ENCODE measurements around the gene FAM180A. TPM values are rescaled to one million over a fixed set of nuclear protein-coding genes. Genes with fewer than 3 reads are reported as not detected.

Gene FAM180A
- total RNA-seq, 1 experiment from 2014 or later = not detected

- no peak for TF ChIP-seq ATF3 (CRISPR knock-in tag; conservative IDR thresholded peaks at IDR 0.05)
Observed at GRCh38 chr7:135719688-135720087, 28.9 kb downstream of the FAM180A start (continued).

GRCh38 chr7:135718794-135719437 is 29.7 kb downstream of the FAM180A start:
- ChIA-PET CTCF (interaction anchor here (0.5 to 1.1 kb wide), 3 partner anchors 8 to 77 kb away, joined by 3 to 4 read pairs (median 3); partner anchors contain the start of gene SLC13A4), POLR2A (interaction anchor here (1.2 kb wide), 1 partner anchor 9 kb away, joined by 4 read pairs; the partner anchor contains the start of gene SLC13A4)
- Mint-ChIP-seq H3K4me1 (peaks cover 11% of the 10 kb centered on the region), H3K9me3 (no peaks in the 10 kb centered on the region), H3K36me3 (no peaks in the 10 kb centered on the region), H3K27me3 (ENCODE audit: low read depth) (no peaks in the 10 kb centered on the region), H3K27ac (no peak overlapping the region), H3K4me3 (no peak overlapping the region)
- no peak for DNase-seq (ENCODE audit: low spot score)
- ATAC-seq = peak; percentile 17; the same call in 1 of the 2 replicates
- TF ChIP-seq ZNF281 (CRISPR knock-in tag; IDR thresholded peaks at IDR 0.05) = no peak
- TF ChIP-seq FOXP1 (CRISPR knock-in tag; IDR thresholded peaks at IDR 0.05; ENCODE audit: borderline replicate concordance) = no peak
- no peak for TF ChIP-seq ZNF423 (CRISPR knock-in tag; IDR thresholded peaks at IDR 0.05)
- TF ChIP-seq MXD4 (CRISPR knock-in tag; IDR thresholded peaks at IDR 0.05; ENCODE audit: borderline replicate concordance) = no peak
- no peak for TF ChIP-seq ZNF671 (CRISPR knock-in tag; IDR thresholded peaks at IDR 0.05)
- TF ChIP-seq ATF3 (CRISPR knock-in tag; conservative IDR thresholded peaks at IDR 0.05) = no peak
- TF ChIP-seq ATF2 (CRISPR knock-in tag; IDR thresholded peaks at IDR 0.05; ENCODE audit: borderline replicate concordance, low read depth) = no peak
- TF ChIP-seq ZNF219 (CRISPR knock-in tag; IDR thresholded peaks at IDR 0.05; ENCODE audit: borderline replicate concordance) = no peak
- TF ChIP-seq FOXK1 (CRISPR knock-in tag; IDR thresholded peaks at IDR 0.05) = no peak
- no peak for TF ChIP-seq ZNF532 (CRISPR knock-in tag; IDR thresholded peaks at IDR 0.05; ENCODE audit: borderline replicate concordance)
- TF ChIP-seq AFF4 (CRISPR knock-in tag; IDR thresholded peaks at IDR 0.05; ENCODE audit: borderline replicate concordance) = no peak
- TF ChIP-seq JAZF1 (CRISPR knock-in tag; IDR thresholded peaks at IDR 0.05) = no peak

Data from WTC11 (cell line).